ENCODE data around the gene RBM23.
"Not testable (repeated sequence)": the region's sequence is repeated elsewhere in the genome, so short reads cannot be mapped to it uniquely, and the experiment has no call there.

- not testable (repeated sequence) for TF ChIP-seq CTCF, POLR2A (IDR thresholded peaks at IDR 0.05)
These were observed 58.6 kb downstream of the RBM23 start for GRCh38 chr14:22860377-22860776.

Measured in testis (tissue), 2 donors.